ENCODE results near the gene CRIP3. TPM values are rescaled to one million over a fixed set of nuclear protein-coding genes. Genes with fewer than 3 reads are reported as not detected.
A peak's percentile ranks its signal among the peaks of the same experiment; 100 is the strongest.

Gene CRIP3
- total and polyA plus RNA-seq, 2 of the 13 experiments (the other 11 are each of a cell fraction or from before 2014, with no cell fraction given), result 6.3 to 9.3 TPM

GRCh38 chr6:43290905-43291355 lies 17.7 kb downstream of the CRIP3 start (continued):
- TF ChIP-seq ZNF576 (CRISPR knock-in tag; IDR thresholded peaks at IDR 0.05), result no peak
- no peak for TF ChIP-seq ZNF138 (CRISPR knock-in tag; IDR thresholded peaks at IDR 0.05; ENCODE audit: low read depth)
- TF ChIP-seq ZNF639 (CRISPR knock-in tag; conservative IDR thresholded peaks at IDR 0.05), result no peak
- no peak for TF ChIP-seq MATR3 (CRISPR knock-in tag; IDR thresholded peaks at IDR 0.05)
- no peak for TF ChIP-seq ZNF318 (CRISPR knock-in tag; IDR thresholded peaks at IDR 0.05)
- TF ChIP-seq ARNTL (CRISPR knock-in tag; IDR thresholded peaks at IDR 0.05), result peak; percentile 38; the same call in 1 of the 2 replicates
- TF ChIP-seq ZNF160 (CRISPR knock-in tag; IDR thresholded peaks at IDR 0.05), result no peak
- 0 out of 2 replicates have a peak, but pooled peaks have one; percentile 49 for TF ChIP-seq ZNF747 (CRISPR knock-in tag; IDR thresholded peaks at IDR 0.05; ENCODE audit: borderline replicate concordance)
- TF ChIP-seq GLMP (CRISPR knock-in tag; IDR thresholded peaks at IDR 0.05; ENCODE audit: borderline replicate concordance), result no peak
- 0 out of 2 replicates have a peak, but pooled peaks have one; percentile 58 for TF ChIP-seq POGK (CRISPR knock-in tag; conservative IDR thresholded peaks at IDR 0.05)
- TF ChIP-seq ZNF749 (CRISPR knock-in tag; IDR thresholded peaks at IDR 0.05; ENCODE audit: borderline replicate concordance), result 0 out of 2 replicates have a peak, but pooled peaks have one; percentile 27
- TF ChIP-seq ZNF879 (CRISPR knock-in tag; IDR thresholded peaks at IDR 0.05), result no peak
- no peak for TF ChIP-seq MAFG (CRISPR knock-in tag; IDR thresholded peaks at IDR 0.05)
- TF ChIP-seq POLR2G (IDR thresholded peaks at IDR 0.05; ENCODE audit: low read depth, low read length), result peak; percentile 59
